ENCODE measurements around the gene DNMT3A.

GRCh38 chr2:25322312-25322711 lies 19.4 kb downstream of the DNMT3A start:
- TF ChIP-seq EZH2 (IDR thresholded peaks at IDR 0.05; ENCODE audit: low read depth, low read length, severe bottlenecking): no peak
- no peak for TF ChIP-seq CTCF (IDR thresholded peaks at IDR 0.05; ENCODE audit: control extremely low read depth in 1 of 3, insufficient read depth in 1 of 3, low read depth in 1 of 3, low read length in 3 of 3)
- TF ChIP-seq YY1 (IDR thresholded peaks at IDR 0.05; ENCODE audit: low read depth, low read length): no peak
- TF ChIP-seq CEBPB (IDR thresholded peaks at IDR 0.05; ENCODE audit: low read depth, low read length): no peak
- TF ChIP-seq CHD2 (IDR thresholded peaks at IDR 0.05; ENCODE audit: low read length): no peak
